ENCODE results near the gene CENPH.

CENPH gene

DNA sequence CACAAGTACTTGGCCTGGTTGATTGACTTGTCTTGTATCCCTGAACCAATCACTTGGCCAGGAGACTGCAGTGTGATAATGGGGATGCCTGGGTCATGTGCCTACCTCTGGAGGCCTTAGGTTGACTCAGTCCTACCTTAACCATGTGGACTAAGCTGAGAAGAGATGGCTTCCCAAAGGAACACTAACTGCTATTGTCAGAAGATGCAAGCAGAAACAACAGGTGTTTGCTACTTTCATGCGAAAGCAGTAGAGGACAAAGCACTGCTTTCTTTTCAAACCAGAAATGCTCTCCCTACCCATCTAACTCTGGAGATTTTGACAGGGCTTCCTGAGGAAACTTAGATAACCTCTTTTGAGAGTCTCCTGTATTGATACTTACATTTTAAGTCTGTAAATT is 68.2 kb downstream of the CENPH start:
- no peak for DNase-seq
